HL-60 (cell line): ENCODE measurements around the gene SEMA3D.

Experiments
- DNase-seq, 2 experiments: peaks; one replicate each; pipeline ENCODE4 v3.0.0-alpha.2; 2010 to 2020; ENCODE audit warnings: low read depth in 1 of 2, low spot score in 1 of 2
- H3K27ac ChIP-seq: fragments of 250-450 bp; sonication (Bioruptor Pico); replicated peaks from 2 replicates; pipeline ENCODE4 v1.5.1; 2020; ENCODE audit warnings: mild to moderate bottlenecking, moderate library complexity
- H3K27me3 ChIP-seq: fragments of 250-450 bp; sonication (Bioruptor Pico); 2 replicates; pipeline ENCODE4 v1.5.1; 2021; ENCODE audit warnings: mild to moderate bottlenecking, moderate library complexity; ENCODE audit not compliant: insufficient read depth, poor library complexity, severe bottlenecking
- H3K4me3 ChIP-seq: replicated peaks from 2 replicates; pipeline ENCODE4 v1.5.1; 2011; ENCODE audit warnings: mild to moderate bottlenecking, control low read depth, low read length; ENCODE audit not compliant: insufficient read depth
- GABPA ChIP-seq: IDR thresholded peaks from 2 replicates; pipeline ENCODE4 v1.6.1; 2012; ENCODE audit warnings: low read depth
- POLR2AphosphoS5 ChIP-seq: IDR thresholded peaks from 2 replicates; pipeline ENCODE4 v1.6.1; 2012; ENCODE audit warnings: low read depth
- SPI1 ChIP-seq: IDR thresholded peaks from 2 replicates; pipeline ENCODE4 v1.6.1; 2012; ENCODE audit warnings: low read depth, mild to moderate bottlenecking, borderline replicate concordance
- TF ChIP-seq, protein P1 (sequence below): IDR thresholded peaks from one replicate; pipeline ENCODE4 v1.5.1; 2011; ENCODE audit warnings: low read length, control low read depth, inconsistent platforms; ENCODE audit not compliant: insufficient read depth
- TF ChIP-seq, protein P2 (sequence below): IDR thresholded peaks from 2 replicates; pipeline ENCODE4 v1.6.1; 2012; ENCODE audit warnings: low read depth; ENCODE audit not compliant: insufficient replicate concordance

The SEMA3D gene

DNA sequence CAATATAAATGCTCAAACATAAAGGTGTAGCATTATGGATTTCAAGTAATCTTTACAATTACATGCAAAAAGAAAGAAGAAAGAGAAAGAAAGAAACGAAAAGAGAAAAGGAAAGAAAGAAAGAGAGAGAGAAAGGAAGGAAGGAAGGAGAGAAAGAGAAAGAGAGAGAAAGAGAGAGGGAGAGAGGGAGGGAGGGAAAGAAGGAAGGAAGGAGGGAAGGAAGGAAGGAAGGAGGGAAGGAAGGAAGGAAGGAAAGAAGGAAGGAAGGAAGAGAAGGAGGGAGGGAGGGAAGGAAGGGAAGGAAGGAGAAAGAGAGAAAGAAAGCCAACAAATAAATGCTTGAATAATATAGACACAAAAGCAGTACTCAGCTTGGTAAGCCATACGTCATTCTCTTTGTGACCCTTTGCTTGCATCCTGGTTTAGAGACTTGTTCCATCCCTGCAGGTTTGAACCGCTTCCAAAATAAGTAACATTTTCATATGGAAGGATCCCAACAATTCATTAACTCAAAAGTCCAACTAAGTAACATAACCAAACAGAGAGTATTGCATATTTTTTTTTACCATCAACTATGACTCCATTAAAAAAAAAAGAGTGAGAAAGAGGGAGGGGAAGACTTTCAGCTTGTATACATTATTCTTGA is 95.8 kb downstream of the SEMA3D start:
- H3K4me3 ChIP-seq = no peak overlapping the region
- no peak overlapping the region for H3K27ac ChIP-seq
- no peaks in the 10 kb centered on the region for H3K27me3 ChIP-seq
- no peak for DNase-seq
- TF ChIP-seq GABPA (no peak), SPI1 (no peak), POLR2AphosphoS5 (no peak)
- TF ChIP-seq, protein P1, sequence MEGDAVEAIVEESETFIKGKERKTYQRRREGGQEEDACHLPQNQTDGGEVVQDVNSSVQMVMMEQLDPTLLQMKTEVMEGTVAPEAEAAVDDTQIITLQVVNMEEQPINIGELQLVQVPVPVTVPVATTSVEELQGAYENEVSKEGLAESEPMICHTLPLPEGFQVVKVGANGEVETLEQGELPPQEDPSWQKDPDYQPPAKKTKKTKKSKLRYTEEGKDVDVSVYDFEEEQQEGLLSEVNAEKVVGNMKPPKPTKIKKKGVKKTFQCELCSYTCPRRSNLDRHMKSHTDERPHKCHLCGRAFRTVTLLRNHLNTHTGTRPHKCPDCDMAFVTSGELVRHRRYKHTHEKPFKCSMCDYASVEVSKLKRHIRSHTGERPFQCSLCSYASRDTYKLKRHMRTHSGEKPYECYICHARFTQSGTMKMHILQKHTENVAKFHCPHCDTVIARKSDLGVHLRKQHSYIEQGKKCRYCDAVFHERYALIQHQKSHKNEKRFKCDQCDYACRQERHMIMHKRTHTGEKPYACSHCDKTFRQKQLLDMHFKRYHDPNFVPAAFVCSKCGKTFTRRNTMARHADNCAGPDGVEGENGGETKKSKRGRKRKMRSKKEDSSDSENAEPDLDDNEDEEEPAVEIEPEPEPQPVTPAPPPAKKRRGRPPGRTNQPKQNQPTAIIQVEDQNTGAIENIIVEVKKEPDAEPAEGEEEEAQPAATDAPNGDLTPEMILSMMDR = no peak
- TF ChIP-seq, protein P2, sequence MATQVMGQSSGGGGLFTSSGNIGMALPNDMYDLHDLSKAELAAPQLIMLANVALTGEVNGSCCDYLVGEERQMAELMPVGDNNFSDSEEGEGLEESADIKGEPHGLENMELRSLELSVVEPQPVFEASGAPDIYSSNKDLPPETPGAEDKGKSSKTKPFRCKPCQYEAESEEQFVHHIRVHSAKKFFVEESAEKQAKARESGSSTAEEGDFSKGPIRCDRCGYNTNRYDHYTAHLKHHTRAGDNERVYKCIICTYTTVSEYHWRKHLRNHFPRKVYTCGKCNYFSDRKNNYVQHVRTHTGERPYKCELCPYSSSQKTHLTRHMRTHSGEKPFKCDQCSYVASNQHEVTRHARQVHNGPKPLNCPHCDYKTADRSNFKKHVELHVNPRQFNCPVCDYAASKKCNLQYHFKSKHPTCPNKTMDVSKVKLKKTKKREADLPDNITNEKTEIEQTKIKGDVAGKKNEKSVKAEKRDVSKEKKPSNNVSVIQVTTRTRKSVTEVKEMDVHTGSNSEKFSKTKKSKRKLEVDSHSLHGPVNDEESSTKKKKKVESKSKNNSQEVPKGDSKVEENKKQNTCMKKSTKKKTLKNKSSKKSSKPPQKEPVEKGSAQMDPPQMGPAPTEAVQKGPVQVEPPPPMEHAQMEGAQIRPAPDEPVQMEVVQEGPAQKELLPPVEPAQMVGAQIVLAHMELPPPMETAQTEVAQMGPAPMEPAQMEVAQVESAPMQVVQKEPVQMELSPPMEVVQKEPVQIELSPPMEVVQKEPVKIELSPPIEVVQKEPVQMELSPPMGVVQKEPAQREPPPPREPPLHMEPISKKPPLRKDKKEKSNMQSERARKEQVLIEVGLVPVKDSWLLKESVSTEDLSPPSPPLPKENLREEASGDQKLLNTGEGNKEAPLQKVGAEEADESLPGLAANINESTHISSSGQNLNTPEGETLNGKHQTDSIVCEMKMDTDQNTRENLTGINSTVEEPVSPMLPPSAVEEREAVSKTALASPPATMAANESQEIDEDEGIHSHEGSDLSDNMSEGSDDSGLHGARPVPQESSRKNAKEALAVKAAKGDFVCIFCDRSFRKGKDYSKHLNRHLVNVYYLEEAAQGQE = no peak

DNA sequence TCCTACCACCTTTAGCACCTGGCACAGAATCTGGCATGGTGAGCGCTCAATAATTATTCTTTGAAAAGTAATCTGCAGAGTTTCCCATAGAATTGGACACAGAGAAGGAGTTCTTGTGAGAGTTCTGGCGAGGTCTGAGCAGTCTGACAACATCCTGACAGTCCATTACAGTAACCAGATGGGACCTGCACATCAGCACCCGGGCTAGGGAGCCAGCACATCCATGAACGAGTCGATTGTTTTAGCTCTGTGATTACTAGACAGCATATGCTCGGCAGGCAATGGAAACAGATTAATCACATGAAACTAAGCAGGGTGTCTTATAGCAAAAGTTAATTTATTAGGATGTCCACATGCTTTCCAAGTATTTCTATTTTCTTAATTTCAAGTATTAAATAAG is 96.7 kb downstream of the SEMA3D start:
- TF ChIP-seq SPI1 (no peak), POLR2AphosphoS5 (no peak), GABPA (no peak)
- TF ChIP-seq, protein P2 = no peak
- TF ChIP-seq, protein P1 = no peak
- no peak overlapping the region for H3K27ac ChIP-seq
- no peak overlapping the region for H3K4me3 ChIP-seq
- no peak for DNase-seq
- no peaks in the 10 kb centered on the region for H3K27me3 ChIP-seq

DNA sequence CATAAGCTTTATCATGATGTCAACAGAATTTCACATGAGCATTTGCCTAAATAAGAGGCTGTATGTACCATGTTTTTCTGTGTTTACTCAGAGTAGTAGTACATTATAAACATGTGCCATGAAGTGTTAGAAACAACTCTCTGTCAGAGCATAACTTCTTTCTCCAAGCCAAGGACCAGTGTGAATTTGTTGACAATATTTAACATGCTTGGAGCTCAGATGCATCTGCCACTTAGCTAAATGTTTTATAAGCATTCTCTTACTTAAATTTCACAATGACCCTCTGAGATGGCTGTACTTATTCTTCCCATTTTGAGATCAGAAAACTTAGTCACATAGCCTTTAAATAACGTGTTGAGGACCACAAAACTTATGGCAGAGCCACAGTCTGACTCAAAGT is 105.0 kb downstream of the SEMA3D start:
- TF ChIP-seq, protein P1 = no peak
- no peak for TF ChIP-seq POLR2AphosphoS5
- TF ChIP-seq, protein P2 = no peak
- TF ChIP-seq GABPA = no peak
- no peak for TF ChIP-seq SPI1
- no peak for DNase-seq
- Histone ChIP-seq H3K27me3 (no peaks in the 10 kb centered on the region), H3K27ac (no peak overlapping the region), H3K4me3 (no peak overlapping the region)
